ENCODE measurements around the gene PTPN6.
A peak's percentile ranks its signal among the peaks of the same experiment; 100 is the strongest.

PTPN6 gene

DNA sequence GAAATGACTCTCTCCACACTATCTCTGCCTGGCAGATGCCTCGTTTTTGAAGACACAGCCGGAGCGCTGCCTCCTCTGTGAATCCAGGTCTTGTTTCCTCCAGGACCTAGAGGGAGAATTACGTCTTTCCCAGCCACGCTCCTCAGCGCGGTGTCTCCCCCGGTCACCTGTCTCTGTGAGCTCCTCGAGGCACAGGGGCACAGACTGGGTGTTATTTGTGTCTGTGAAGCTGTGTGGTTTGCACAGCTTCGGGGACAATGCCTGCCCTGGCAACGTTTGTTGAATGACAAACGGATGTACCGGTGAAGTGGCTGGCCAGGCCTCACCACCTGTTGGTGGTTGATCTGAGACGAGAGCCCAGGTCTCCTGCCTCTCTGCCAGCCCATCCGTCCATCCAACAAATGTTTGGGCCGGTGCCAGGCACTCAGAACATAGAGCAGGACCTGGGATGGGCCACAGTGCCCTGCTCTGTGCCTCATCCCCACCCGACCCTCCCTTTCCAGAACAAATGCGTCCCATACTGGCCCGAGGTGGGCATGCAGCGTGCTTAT lies 6.1 kb downstream of the PTPN6 start:
- no peak for DNase-seq

DNA sequence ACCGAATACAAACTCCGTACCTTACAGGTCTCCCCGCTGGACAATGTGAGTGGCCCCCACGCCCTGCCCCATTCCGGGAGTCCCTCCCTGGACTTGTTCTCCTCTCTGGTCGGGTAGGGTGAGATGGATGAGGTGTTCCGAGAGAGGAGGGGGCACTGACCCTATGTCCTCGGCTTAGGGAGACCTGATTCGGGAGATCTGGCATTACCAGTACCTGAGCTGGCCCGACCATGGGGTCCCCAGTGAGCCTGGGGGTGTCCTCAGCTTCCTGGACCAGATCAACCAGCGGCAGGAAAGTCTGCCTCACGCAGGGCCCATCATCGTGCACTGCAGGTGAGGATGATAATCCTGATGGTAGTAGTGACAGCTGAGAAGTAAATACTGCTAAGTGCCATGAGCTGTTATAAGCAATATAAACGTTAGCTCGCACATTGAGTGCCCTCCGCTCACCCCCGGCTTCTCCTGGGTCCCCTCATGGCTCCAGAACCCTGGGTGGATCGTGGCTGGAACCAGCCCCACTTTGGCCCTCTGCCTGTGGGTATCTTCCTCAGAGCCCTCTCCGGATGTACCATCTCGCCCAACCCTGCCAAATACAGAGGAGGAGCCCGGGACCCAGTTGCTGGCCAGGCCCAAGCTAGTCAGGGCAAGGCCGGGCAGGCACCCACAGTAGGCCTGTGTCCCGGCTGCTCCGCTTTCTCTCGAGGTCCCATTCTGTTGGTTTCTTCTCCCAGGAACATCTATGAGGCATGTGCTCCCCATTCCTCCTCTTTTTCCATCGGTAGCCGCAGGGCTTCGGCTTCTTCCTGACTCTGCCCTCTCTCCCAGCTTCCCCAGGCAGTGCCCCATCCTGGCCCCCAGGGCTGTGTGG lies 6.8 kb downstream of the PTPN6 start:
- no peak for DNase-seq

DNA sequence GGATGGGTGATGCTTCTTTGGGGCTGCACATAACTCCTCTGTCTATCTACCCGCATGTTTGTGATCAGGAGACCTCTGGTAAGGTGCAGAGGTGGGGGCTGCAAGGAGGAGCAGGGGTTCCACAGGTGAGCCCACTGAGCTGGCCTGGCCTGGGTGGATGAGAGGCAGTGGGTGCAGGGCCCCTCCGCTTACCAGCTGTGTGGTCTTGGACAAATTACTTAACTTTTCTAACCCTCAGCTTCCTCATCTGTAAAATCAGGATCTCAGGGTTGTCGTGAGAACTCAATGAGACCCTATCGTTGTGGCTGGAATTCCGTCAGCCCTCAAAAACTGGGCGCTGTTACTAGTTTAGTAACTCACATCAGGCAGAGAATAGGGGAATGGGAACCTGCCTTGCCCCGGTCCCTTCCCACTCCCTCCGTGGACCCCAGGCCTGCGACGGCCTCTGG lies 7.5 kb downstream of the PTPN6 start:
- DNase-seq, result no peak

DNA sequence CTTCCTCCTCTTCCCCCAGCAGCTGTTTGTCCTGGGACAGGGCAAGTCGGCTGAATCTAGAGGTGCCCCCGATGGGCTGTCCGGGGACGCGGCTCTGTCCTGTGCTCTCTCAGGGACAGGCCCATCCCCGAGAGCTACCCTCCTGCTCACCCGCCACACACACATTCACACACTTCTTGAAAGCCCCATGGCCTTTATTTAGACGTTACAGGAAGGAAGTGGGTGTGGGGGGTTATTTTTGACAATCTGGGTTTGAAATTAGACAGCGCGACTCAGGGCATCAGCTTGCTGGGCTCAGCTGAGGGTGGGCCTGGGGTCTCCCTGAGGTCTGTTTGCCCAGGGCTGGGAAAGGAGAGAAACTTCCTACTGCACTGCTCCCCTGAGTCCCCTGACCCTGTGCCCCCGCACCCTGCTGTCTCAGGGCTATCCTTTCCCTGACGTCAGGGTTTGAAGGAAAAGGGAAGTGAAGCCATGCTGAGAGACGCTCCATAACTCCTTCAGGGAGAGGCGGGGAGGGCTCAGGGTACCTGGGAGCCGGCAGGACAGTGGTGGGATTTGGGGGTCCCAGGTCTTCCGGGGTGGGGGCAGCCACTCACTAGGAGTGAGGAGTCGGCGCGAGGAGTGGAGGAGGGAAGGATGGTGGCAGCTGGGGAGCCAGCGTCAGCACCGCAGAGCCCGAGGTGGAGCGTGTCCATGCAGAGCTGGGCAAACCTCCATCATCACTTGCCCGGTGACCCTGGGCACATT lies 8.1 kb downstream of the PTPN6 start:
- peak; percentile 89 for DNase-seq

DNA sequence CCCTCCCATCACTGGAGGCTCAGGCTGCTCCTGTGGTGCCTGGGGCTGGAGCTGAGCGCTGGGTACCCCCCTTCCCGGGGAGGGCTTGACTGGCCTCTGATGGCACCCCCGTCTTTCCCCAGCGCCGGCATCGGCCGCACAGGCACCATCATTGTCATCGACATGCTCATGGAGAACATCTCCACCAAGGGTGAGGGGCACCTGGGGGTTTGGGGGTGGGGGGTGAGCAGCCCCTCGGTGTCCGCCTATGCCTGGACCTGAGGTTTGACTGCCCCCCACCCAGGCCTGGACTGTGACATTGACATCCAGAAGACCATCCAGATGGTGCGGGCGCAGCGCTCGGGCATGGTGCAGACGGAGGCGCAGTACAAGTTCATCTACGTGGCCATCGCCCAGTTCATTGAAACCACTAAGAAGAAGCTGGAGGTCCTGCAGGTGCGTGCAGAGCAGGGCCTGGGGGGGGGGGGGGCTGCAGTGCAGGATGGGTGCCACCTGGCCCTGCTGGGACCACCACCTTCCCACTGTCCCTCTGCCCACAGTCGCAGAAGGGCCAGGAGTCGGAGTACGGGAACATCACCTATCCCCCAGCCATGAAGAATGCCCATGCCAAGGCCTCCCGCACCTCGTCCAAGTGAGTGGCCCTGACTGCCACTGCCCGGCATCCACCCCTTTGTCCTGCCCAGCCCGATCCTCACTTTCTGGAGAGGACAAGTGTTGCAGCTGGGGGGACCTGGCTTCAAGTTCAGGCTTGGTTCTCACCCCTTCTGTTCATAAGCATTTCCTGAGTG lies 8.8 kb downstream of the PTPN6 start:
- DNase-seq, result no peak

DNA sequence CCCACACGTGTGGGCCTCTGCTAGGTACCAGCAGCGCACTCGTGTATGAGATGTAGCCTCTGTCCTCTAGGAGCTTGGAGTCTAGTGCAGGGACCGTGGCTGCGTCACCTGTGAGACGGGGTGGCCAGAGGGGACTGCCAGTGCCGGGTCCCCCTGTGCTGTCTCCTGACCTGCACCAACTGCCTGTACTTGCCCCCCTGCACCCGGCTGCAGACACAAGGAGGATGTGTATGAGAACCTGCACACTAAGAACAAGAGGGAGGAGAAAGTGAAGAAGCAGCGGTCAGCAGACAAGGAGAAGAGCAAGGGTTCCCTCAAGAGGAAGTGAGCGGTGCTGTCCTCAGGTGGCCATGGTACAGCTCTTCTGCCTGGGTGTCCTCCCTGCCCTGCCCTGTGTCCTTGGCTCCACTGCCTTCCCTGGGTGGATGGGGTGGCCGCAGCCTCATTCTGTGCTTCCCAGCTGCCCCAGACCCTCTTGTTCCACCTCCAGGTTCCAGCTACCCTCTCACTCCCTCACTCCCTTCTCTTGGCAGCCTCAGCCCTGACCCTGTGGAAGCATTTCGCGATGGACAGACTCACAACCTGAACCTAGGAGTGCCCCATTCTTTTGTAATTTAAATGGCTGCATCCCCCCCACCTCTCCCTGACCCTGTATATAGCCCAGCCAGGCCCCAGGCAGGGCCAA lies 9.6 kb downstream of the PTPN6 start:
- DNase-seq, result peak; percentile 79

DNA sequence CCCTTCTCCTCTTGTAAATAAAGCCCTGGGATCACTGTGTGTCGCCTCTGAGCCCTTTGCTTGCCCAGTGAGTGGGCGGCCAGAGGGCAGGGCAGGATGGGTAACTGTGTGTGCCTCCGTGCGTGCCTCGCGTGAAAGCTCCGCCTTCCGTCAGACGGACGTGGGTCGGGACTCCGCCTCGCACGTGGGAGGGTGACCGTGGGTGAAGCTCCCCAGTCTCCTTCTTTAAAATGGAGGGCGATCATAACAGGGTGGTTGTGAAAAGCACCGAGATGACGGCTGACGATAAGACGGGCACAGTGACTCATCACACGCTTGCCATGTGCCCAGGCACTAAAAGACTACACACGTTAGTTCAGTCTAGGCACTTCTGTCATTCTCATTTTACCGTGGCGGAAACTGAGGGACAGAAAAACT lies 10.1 kb downstream of the PTPN6 start:
- DNase-seq, result peak; percentile 94

DNA sequence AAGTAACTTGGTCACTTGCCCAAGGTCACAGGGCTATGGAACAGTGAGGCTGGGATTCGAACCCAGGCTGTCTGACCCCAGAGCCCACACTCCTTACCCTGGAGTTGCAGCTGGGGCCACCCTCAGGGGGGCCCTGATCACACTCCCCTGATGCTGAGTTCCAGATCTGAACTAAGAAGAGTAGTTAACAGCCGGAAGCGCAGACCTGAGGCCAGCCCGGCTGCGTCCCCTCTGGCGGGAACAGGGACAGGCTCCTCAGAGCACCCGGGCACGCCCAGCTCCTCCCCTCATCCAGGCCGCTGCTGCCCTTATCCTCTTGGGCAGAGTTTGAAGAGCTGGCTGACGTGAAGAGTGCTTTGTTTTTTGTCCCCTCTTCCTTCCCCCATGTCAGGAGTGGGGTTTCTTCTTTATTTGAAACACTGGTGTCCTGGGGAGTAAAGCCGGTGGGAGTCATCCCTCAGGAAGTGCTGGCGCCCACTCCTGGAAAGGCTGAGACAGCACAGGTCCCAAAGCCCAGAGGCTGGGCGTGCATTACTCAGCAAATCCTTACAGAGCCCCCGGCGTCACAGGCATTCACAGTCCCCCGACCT lies 10.6 kb downstream of the PTPN6 start:
- DNase-seq, result peak; percentile 85

DNA sequence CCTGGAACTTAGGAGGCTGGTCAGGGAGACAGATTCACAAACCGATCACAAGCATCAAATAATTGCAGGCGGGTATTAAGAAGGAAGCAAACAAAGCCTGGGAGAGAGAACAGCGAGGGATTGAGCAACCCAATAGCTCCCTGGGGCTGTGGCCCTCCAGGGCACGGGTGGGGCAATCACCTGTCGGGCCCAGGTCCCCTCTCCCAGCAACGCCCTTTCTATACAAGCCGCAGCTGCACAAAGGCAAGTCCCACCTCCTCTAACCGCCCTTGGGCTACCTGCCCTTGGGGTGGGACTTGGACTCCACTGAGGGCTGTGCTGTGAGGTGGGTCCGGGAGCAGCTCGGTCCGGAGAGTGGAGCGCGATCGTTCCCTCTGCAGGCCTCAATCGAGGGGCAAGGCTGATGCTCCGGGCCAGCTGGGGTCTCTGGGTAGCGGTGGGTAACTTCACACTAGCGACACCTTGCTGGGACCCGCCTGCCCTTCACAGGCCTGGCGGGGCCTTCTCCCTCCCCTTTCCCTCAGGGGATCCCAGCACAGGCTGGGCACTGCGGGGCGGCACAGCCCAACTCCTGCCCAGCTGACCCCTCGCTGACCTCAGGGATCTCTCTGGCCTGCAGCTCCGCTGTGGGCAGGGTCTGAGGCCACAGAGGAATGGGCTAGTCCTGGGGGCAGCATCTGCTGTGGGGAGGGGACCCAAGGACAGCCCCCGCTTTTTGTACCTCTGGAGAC lies 11.3 kb downstream of the PTPN6 start:
- no peak for DNase-seq

DNA sequence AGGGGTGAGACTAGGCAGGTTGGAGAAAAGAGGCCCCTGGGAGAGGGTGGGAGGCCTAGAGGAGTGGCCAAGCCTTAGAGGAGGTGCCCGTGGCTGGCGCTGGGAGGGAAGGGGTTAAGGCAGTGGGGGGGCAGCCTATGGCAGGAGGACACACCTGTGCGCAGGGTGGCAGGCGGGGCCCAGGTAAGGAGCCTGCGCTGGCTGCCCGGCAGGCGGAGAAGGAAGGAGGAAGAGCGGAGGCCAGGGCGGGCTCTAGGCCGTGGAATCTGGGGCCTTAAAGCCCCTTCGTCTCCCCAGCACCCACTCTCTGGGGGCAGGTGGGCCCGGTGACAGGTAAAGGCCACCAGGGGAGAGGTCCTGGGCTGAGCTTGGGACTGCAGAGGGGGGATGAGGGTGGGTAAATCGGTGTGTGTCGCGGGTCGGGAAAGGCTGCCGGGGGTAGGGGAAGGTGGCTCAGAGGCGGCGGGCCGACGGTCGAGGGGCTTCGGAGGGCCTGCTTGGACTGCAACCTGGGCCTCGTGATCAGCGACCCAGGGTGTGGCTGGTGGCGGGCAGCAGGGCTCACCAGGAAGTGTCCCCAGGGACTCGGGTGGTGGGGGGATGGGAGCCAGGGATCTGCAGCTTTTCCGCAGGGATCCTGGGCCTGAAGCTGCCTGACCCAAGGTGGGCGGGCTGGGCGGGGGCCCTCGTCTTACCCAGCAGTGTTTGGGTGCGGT lies 12.0 kb downstream of the PTPN6 start:
- no peak for DNase-seq

DNA sequence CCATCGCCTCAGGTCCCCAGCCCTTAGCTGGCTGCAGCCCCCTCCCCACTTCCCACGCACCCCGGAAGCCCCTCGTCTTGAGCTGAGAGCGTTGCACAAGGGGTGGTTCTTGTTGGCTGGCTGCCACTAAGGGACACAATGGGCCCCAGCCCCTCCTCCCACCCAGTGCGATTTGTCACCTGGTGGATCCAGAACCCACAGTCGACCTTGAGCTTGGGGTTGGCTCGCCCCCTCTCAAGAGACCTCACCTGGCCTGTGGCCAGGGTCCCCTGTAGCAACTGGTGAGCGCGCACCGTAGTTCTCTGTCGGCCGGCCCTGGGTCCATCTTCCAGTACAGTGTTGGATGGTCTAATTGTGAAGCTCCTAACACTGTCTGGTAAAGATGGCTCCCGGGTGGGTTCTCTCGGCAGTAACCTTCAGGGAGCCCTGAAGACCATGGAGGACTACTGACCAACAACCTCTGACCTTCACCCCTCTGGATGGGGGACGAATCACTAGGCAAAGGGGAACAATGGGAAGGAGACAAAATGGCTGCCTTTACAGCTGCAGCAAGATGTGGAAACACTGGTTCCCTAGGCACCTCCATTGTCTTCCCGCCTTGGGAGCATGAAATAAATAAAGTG lies 12.7 kb downstream of the PTPN6 start:
- DNase-seq, result no peak

DNA sequence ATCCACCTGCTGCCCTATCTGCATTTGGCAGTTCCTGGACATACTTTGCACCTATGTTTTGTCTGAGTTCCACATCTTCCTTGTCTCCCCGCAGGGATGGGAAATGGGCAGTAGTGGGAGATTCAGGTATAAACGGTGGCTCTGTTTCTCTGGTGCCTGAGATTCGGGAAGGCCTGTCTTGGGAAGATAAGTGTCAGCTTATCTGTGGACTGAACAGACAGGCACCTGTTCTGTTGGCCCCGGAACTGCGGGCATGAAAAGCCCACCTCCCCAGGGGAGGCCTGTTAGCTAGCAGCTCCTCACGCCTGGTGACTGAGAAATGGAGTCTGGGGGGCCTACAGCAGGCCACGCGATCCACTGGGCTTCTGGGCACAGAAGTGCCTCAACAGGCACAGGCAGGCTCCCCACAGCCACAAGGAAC lies 13.5 kb downstream of the PTPN6 start:
- no peak for DNase-seq

DNA sequence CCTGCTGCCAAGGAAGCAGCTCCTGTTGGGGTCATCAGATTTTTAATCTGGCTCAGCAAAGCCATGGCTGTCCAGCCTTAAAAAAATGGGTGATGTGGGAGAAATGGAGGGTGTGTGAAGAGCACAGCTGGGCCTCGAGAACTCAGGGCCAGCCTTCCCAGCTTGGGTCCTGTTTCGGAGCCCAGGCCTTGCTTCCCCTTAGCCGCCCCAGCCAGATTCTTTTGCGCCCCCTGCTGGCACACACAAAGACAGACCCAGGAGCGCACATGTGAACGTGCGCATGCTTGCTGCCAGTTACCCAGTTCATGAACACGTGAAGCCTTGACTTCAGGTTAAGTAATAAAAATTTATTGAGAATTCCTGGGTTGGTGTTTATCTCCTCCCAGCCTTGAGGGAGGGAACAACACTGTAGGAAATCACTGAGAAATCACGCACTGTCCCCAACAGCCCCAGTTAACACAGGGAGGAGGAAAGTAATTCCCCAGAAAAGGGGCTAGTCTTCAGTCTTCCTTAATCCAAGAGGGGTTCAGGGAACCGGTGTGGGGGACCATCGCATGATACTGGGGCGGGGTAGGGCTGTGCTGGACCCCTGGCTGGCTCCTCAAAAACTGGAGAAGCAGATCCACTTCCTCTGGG lies 14.0 kb downstream of the PTPN6 start:
- DNase-seq, result peak; percentile 92

DNA sequence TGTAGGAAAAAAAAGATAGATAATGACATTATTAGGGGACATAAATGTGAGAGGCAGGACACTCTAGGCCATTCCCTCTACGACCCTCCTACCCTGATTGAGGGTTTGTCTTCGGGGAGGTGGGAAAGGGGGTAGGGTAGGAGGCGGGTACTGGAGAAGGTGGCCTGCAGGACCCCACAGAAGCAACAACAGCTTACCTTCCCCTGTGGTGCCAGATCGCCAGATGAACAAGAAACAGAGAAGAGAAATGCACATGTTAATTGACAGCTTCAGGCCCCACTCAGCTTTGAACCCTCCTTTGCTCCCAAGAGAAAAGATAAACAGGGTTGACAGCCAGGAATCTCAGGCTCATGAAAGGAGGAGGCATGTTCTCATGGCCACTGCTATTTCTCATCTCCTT lies 14.6 kb downstream of the PTPN6 start:
- DNase-seq, result no peak

DNA sequence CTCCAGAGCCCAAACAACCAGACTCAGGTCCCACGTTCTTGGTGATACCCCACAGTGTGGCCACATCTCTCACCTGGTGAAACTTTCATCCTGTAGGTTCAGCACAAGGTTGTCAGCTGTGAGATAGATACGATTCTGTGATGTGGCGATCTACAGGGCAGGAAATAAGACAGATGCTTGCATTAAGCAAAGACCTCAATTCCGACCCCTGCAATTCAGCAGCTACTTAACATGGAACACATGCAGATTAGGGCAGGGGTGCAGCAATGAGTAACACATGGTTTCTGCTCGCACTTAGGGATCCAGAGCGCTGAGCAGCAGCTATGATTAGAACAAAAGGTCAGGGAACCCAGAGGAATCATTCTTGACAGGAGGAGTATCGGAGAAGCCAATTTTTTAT lies 15.2 kb downstream of the PTPN6 start:
- no peak for DNase-seq

DNA sequence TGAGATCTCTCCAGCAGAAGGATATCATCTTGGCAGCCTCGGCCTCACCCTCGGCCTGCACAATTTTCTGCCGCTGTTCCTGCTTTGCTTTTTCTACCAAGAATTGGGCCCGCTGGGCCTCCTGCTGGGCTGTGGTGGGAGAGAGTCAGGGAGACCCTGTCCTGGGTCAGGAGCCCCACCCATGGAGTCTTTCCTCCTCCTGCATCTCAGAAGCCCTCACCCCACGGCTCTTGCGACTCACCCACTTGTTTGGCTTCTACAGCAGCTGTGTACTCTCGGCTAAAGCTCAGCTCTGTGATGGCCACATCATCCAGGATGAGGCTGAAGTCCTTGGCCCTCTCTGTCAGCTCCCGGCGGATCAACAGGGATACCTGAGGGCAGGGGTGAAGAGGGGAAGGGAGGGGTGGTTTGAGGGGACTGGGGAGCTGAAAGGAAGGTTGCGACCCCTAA lies 16.5 kb downstream of the PTPN6 start:
- no peak for DNase-seq

DNA sequence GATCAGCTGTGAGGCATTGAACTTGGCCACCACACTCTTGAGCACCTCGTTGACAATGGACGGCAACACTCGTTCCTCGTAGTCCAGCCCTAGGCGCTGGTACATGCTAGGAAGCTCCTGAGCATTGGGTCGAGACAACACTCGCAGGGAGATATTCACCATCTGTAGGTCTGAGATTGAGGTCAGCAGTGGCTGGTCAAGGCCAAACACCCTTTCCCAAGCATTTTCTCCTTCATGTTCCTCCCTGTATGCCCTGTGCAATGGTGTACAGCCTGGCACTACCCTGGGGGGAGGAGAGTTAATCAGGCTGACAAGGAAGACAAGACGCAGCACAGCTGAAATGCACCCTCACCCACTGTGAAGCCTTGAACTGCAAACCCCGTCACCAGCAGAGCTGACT lies 17.3 kb downstream of the PTPN6 start:
- DNase-seq, result no peak

DNA sequence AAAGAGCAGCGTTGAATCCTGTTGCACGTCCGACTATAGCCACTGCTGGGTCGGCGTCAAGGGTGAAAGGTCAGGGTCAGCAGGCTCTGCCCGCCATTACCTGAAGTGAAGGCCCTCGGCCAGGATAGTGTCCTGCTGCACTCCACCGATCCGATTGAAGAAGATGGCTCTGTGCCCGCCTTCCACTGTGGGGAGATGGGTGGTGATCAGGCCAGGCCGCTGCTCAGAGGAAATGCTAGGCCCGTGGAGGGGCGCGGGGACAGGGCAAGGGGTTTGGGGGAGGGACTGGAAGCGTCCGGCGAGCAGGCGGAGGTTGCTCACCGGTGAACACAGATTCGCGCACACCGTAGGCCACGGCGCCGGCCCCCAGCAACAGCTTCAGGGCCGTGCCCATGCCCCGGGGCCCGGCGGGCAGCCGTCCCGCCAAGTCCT lies 19.0 kb downstream of the PTPN6 start:
- no peak for DNase-seq

DNA sequence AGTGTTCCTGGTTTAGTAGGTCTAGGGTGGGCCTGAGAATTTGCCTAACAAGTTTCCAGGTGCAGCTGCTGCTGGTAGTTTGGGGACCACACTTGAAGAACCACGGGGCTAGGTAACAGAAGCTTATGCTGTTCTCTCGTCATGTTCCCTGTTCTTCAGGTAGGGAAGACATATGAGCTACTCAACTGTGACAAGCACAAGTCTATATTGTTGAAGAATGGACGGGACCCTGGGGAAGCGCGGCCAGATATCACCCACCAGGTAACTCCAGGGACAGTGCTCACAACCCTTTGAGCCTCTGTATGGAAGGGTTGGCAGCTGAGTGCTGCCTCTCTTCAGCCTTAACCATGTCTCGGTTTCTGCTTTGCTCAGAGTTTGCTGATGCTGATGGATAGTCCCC lies 23.0 kb downstream of the PTPN6 start:
- DNase-seq, result no peak
